ENCODE measurements around the gene PVALEF.

DNA sequence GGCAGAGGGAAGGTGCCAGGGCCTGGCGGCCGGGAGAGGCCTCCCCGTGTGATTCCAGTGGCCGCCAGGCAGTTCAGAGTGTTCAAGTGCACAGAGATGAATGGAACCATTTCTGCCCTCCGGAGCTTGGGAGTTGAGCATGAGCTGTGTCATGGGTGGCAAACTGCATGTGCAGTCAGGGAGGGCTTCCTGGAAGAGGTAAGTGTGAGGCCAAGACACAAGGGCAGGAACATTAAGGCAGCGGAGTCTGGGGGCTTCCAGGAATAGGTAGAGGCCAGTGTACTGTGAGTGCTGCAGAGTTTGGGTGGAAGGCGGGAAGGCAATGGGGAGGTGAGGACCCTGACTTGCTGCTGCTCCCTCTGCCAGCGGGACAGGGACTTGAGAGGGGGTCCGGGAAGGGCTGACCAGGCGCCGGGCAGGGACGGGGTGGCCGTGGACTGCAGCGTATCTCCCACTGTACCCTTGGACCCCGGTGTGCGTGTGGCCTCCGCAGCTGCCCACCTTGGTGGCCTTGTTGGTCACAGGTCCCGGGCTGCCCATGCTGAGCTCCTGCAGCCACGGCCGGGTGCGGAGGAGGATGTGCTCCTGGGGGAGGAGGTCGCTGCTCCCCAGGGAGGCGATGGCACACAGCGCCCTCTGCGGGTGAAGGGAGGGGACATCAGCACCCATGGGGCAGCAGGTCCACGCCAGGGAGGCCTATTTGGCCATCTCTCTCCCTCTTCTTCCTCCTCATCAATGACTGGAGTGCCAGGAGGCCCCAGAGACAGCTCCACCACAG, 64.9 kb downstream of the PVALEF start:
- TF ChIP-seq EZH2 (IDR thresholded peaks at IDR 0.05; ENCODE audit: insufficient read depth, poor library complexity, severe bottlenecking): no peak
- no peak for TF ChIP-seq EZH2phosphoT487 (IDR thresholded peaks at IDR 0.05; ENCODE audit: insufficient read depth, low read depth)

Measured in GM23248 (cell line).